Measurements from ENCODE around the gene WIPF3. TPM values are rescaled to one million over a fixed set of nuclear protein-coding genes. Genes with fewer than 3 reads are reported as not detected.

WIPF3 gene
- total RNA-seq, 1 experiment from 2014 or later, result 11.6 TPM

- no peak overlapping the region for H3K9ac ChIP-seq (ENCODE audit: extremely low read depth, insufficient read length, low read length)
- H3K4me1 ChIP-seq (ENCODE audit: insufficient read depth, low read length), result no peaks in the 10 kb centered on the region
- no peaks in the 10 kb centered on the region for H3K79me1 ChIP-seq (ENCODE audit: insufficient read depth, low read depth, low read length, poor library complexity, severe bottlenecking)
- no peaks in the 10 kb centered on the region for H3K9me3 ChIP-seq (ENCODE audit: control insufficient read depth, low read depth, low read length)
- no peak overlapping the region for H3K27ac Mint-ChIP-seq
- TF ChIP-seq, protein P1, sequence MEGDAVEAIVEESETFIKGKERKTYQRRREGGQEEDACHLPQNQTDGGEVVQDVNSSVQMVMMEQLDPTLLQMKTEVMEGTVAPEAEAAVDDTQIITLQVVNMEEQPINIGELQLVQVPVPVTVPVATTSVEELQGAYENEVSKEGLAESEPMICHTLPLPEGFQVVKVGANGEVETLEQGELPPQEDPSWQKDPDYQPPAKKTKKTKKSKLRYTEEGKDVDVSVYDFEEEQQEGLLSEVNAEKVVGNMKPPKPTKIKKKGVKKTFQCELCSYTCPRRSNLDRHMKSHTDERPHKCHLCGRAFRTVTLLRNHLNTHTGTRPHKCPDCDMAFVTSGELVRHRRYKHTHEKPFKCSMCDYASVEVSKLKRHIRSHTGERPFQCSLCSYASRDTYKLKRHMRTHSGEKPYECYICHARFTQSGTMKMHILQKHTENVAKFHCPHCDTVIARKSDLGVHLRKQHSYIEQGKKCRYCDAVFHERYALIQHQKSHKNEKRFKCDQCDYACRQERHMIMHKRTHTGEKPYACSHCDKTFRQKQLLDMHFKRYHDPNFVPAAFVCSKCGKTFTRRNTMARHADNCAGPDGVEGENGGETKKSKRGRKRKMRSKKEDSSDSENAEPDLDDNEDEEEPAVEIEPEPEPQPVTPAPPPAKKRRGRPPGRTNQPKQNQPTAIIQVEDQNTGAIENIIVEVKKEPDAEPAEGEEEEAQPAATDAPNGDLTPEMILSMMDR (conservative IDR thresholded peaks at IDR 0.05), result no peak
- H3K9me3 Mint-ChIP-seq, result peaks cover 8 to 18% of the 10 kb centered on the region in 2 experiments
- H3K23me2 ChIP-seq (ENCODE audit: insufficient read length, low read depth, low read length, poor library complexity, severe bottlenecking), result no peaks in the 10 kb centered on the region
- H2AFZ ChIP-seq (ENCODE audit: low read length), result no peak overlapping the region
- peaks cover 22 to 51% (median 28%) of the 10 kb centered on the region in 3 experiments for H3K36me3 Mint-ChIP-seq (ENCODE audit: insufficient read depth in 1 of 3, low read depth in 3 of 3)
- H4K5ac ChIP-seq (ENCODE audit: insufficient read length, low read depth, low read length), result no peak overlapping the region
- H3K27me3 Mint-ChIP-seq (ENCODE audit: low read depth), result no peaks in the 10 kb centered on the region
- H2AK5ac ChIP-seq (ENCODE audit: insufficient read length, low read length), result no peak overlapping the region
- no peak overlapping the region for H2BK20ac ChIP-seq (ENCODE audit: low read depth, low read length, poor library complexity, severe bottlenecking)
- no peak overlapping the region for H4K91ac ChIP-seq (ENCODE audit: insufficient read length, low read depth, low read length)
- H2BK15ac ChIP-seq (ENCODE audit: low read depth, low read length), result no peak overlapping the region
- no peak overlapping the region for H3K14ac ChIP-seq (ENCODE audit: insufficient read depth, low read length)
- no peaks in the 10 kb centered on the region for H3K79me2 ChIP-seq (ENCODE audit: insufficient read depth, low read length)
- H2BK120ac ChIP-seq (ENCODE audit: low read depth, low read length, poor library complexity, severe bottlenecking), result no peak overlapping the region
- H3K27ac ChIP-seq (ENCODE audit: insufficient read length, low read depth, low read length), result no peak overlapping the region
- no peak for DNase-seq
- no peaks in the 10 kb centered on the region for H3K27me3 ChIP-seq (ENCODE audit: insufficient read depth, low read length)
- no peak overlapping the region for H2BK12ac ChIP-seq (ENCODE audit: insufficient read length, low read depth, low read length)
- no peak overlapping the region for H3T11ph ChIP-seq (ENCODE audit: low read length)
- no peak overlapping the region for H3K4ac ChIP-seq (ENCODE audit: low read depth, low read length)
- WGBS (ENCODE audit: extremely low coverage, insufficient read length, low lambda C conversion rate), result no CpG with 5 or more reads among the region's 2 CpGs
- H3K23ac ChIP-seq (ENCODE audit: insufficient read length, low read depth, low read length), result no peak overlapping the region
- H3K4me3 Mint-ChIP-seq, result no peak overlapping the region
- no peak overlapping the region for H3K4me2 ChIP-seq (ENCODE audit: insufficient read depth, insufficient read length, low read length)
- no peak overlapping the region for H4K8ac ChIP-seq (replicated peaks; ENCODE audit: insufficient read length, low read depth, low read length)
- H4K20me1 ChIP-seq (ENCODE audit: control insufficient read depth, insufficient read depth, insufficient read length), result no peaks in the 10 kb centered on the region
- no peaks in the 10 kb centered on the region for H3K4me1 Mint-ChIP-seq
- no peak overlapping the region for H3K56ac ChIP-seq (ENCODE audit: insufficient read length, low read depth, low read length)
- no peak overlapping the region for H2BK5ac ChIP-seq (ENCODE audit: insufficient read length, low read length)
- no peak overlapping the region for H3K18ac ChIP-seq (ENCODE audit: insufficient read length, low read depth, low read length)
These were observed 87.9 kb downstream of the WIPF3 start for GRCh38 chr7:29894256-29894655.

Data from H9 (cell line).